ENCODE data around the gene MARCHF10. TPM values are rescaled to one million over a fixed set of nuclear protein-coding genes. Genes with fewer than 3 reads are reported as not detected.

Gene MARCHF10
- total RNA-seq, 3 donors from 2014 or later, result 0.35 TPM; not detected in 2

DNA sequence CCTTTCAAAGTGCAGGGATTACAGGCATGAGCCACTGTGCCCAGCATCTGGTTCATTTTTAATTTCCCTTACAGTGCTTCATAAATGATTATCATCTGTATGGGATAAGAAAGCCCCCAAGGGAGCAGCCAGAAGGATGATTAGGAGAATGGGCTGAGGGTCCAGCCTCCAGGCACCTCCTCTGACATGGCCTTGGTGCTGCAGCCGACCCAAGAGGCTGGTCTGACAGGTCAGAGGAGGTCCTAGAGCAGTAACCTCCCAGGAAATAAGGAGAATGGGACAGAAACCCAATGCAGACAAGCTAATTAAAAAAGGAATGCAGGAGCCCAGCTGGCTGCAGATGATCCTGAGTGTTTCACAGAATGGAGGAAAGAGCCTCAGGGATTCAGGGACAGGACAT lies 151.7 kb downstream of the MARCHF10 start:
- Histone ChIP-seq H3K4me1 (ENCODE audit: low read depth) (peaks cover 10% of the 10 kb centered on the region), H3K9me3 (no peaks in the 10 kb centered on the region), H3K4me3 (no peak overlapping the region), H3K36me3 (ENCODE audit: low read depth) (no peaks in the 10 kb centered on the region)
- intact Hi-C loops (cut with DNase I, micrococcal nuclease), result no loop called here
- DNase-seq (no peak), ATAC-seq (no peak)
- TF ChIP-seq, protein P1, sequence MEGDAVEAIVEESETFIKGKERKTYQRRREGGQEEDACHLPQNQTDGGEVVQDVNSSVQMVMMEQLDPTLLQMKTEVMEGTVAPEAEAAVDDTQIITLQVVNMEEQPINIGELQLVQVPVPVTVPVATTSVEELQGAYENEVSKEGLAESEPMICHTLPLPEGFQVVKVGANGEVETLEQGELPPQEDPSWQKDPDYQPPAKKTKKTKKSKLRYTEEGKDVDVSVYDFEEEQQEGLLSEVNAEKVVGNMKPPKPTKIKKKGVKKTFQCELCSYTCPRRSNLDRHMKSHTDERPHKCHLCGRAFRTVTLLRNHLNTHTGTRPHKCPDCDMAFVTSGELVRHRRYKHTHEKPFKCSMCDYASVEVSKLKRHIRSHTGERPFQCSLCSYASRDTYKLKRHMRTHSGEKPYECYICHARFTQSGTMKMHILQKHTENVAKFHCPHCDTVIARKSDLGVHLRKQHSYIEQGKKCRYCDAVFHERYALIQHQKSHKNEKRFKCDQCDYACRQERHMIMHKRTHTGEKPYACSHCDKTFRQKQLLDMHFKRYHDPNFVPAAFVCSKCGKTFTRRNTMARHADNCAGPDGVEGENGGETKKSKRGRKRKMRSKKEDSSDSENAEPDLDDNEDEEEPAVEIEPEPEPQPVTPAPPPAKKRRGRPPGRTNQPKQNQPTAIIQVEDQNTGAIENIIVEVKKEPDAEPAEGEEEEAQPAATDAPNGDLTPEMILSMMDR (IDR thresholded peaks at IDR 0.05), result no peak

DNA sequence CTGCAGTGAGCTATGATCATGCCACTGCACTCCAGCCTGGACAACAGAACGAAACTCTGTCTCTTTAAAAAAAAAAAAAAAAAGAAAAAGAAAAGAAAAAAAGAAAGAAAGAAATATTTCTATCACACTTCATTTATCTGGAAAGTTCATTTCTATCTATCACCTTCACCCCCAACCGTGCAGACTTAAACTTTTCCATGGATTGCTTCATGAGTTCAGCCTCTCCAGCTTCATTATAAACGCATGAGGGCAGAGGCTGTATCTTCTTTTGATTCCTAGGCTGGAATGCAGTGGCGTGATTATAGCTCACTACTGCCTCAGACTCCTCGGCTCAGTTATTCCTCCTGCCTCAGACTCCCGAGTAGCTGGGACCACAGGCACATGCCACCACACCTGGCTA lies 152.5 kb downstream of the MARCHF10 start:
- Histone ChIP-seq H3K4me3 (no peak overlapping the region), H3K36me3 (ENCODE audit: low read depth) (no peaks in the 10 kb centered on the region), H3K9me3 (no peaks in the 10 kb centered on the region), H3K4me1 (ENCODE audit: low read depth) (peaks cover 10% of the 10 kb centered on the region)
- intact Hi-C loops (cut with DNase I, micrococcal nuclease), result no loop called here
- no peak for ATAC-seq
- TF ChIP-seq, protein P1 (IDR thresholded peaks at IDR 0.05), result no peak
- no peak for DNase-seq

DNA sequence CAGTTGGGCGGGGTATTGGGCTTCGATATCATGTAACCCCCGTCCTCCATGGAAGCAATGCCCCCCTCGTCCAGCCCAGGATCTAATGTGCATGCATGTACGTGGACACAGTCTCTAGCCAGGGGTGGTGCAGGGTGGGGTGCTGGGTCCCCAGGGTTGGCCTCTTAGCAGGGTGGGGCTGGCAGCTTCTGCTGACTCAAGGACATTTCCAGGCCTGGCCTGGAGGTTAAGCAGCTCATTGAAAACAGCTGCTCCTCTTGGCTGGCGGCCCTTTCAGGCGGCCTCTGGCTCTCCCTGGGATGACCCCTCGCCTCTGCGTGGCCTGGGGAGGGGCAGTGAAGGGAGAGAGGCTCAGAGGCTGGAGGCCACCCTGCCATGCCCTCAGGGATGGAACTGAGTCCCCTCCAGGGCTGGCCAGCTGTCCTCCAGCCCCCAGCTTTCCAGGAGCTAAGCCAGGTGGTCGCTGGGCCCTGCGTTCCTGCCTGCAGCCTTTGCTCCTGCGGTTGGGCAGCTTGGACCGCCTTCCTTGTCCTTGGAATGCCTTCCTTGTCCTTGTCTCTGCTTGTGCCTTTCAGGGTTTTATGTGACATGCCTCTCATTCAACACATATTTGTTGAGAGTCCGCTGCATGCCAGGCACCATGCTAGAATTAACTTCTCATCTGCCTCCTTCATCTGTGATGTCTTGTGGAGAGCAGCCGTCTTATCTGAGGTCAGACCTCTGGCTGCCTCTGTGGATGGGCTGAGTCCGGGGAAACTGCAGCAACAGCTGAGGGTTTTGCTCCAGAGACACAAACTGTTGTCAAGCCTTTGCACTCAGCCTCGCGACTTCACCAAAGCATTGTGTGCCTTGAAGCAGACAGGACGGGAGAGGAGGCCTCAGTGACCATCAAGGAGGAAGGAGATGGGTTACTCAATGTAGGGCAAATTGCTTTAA lies 154.0 kb downstream of the MARCHF10 start:
- Histone ChIP-seq H3K4me1 (ENCODE audit: low read depth) (peaks cover 10% of the 10 kb centered on the region), H3K36me3 (ENCODE audit: low read depth) (no peaks in the 10 kb centered on the region), H3K9me3 (no peaks in the 10 kb centered on the region), H3K4me3 (no peak overlapping the region)
- intact Hi-C loops (cut with DNase I, micrococcal nuclease), result no loop called here
- ATAC-seq, result peak; percentile 42
- TF ChIP-seq, protein P1 (IDR thresholded peaks at IDR 0.05), result no peak
- peak; percentile 46 to 72 (median 56) for DNase-seq

DNA sequence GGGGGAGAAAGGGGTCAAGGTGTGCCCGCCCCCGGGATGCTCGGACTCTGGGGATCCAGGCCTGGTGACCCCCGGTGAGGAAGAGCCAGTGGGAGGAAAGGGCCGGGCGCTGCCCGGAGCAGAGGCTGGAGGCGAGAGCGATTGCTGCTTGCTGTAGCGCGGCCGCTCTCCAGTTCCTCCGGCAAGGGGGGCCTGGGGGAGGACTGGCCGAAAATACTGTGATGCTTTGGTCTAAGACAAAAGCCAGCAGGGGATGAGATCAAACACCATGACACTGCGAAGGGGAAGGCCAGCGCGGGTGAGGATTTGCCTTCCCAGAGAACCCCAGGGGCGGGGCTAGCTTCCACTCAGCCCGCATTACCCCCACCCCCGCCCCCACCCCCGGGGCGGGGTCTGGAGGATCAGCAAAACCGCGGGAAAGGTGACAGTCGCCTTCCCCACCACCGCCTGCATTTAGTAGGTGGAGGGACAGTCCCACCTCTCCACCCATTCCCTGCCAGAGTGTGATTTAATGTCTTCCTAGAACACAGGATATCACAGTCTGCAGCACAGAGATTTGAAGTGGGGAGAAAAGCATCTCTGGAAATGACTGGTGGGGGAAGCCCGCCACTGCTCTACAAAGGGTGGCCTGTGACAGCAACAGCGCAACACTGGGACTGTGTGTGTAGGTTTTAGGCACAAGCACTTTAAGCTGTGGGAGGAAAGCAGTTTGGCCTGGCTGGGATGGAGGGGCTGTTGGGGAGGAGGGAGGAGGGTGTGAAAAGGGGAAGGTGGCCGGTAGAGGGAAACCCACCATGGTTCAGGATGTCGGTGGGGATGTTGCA lies 154.9 kb downstream of the MARCHF10 start:
- DNase-seq, result peak; percentile 68 to 72 (median 72)
- Histone ChIP-seq H3K4me3 (no peak overlapping the region), H3K36me3 (ENCODE audit: low read depth) (no peaks in the 10 kb centered on the region), H3K4me1 (ENCODE audit: low read depth) (peaks cover 13% of the 10 kb centered on the region), H3K9me3 (no peaks in the 10 kb centered on the region)
- peak; percentile 63 for ATAC-seq
- TF ChIP-seq, protein P1 (IDR thresholded peaks at IDR 0.05), result no peak
- intact Hi-C loops (cut with DNase I, micrococcal nuclease), result no loop called here

DNA sequence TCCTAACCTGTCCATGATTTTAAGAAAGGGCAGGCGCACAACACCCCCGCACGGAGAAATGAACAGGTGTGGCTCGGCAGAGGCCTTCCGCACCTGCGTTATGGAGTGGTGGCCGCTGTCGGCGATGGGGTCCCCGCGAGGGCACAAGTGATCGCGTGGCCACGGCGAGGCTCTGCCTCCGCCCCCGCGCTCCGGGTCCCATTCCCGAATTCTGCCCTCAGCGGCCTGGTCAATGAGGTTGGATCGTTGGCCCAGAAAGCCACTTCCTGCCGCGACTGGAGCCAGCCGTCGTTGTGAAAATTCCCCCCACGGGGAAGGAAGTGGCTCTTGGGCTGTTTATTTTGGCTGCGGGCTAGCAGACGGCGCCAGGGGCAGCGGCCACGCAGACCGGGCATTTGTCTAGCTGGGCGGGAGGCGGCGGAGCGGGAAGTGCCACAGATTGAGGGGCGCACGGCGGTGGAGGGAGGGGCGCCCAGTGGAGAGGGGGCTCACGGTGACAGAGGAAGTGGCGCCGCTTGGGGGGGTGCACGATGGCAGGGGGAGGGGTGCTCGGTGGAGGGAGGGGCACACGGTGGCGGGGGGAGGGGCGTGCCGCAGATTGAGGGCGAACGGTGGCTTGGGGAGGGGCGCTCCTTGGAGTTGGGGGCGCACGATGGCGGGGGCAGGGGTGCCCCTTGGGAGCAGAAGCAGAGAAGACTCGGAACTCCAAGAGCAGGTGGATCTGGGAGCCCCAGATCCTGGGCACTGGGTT lies 155.7 kb downstream of the MARCHF10 start:
- Histone ChIP-seq H3K4me3 (no peak overlapping the region), H3K36me3 (ENCODE audit: low read depth) (no peaks in the 10 kb centered on the region), H3K4me1 (ENCODE audit: low read depth) (peaks cover 13% of the 10 kb centered on the region), H3K9me3 (no peaks in the 10 kb centered on the region)
- TF ChIP-seq, protein P1 (IDR thresholded peaks at IDR 0.05), result no peak
- ATAC-seq (peak; percentile 68), DNase-seq (peak; percentile 50 to 69 (median 68))
- intact Hi-C loops (cut with DNase I, micrococcal nuclease), result no loop called here
